Stimulated activated naive CD4-positive, alpha-beta T cell (primary cell): ENCODE measurements around the gene KCNH1.

Experiments
- DNase-seq, 6 experiments: peaks; one replicate each; lab custom pipeline; 2025; lab: John Stamatoyannopoulos, UW

KCNH1 gene

GRCh38 chr1:210878564-210878963, 255.4 kb downstream of the KCNH1 start:
- DNase-seq, result no peak

GRCh38 chr1:210876275-210876674, 257.7 kb downstream of the KCNH1 start:
- no peak for DNase-seq

- no peak for DNase-seq
Measured at GRCh38 chr1:210866532-210866931, 267.4 kb downstream of the KCNH1 start.

GRCh38 chr1:210857705-210858104, 276.2 kb downstream of the KCNH1 start:
- DNase-seq, result no peak

GRCh38 chr1:210857146-210857663, 276.7 kb downstream of the KCNH1 start:
- no peak for DNase-seq

GRCh38 chr1:210855440-210855839, 278.5 kb downstream of the KCNH1 start:
- no peak for DNase-seq

GRCh38 chr1:210853276-210853675, 280.7 kb downstream of the KCNH1 start:
- no peak for DNase-seq

- DNase-seq, result no peak
Measured at GRCh38 chr1:210850556-210850955, 283.4 kb downstream of the KCNH1 start.

- DNase-seq, result no peak
Measured at GRCh38 chr1:210848474-210848873, 285.5 kb downstream of the KCNH1 start.

- no peak for DNase-seq
Measured at GRCh38 chr1:210841926-210842625, 291.9 kb downstream of the KCNH1 start.

GRCh38 chr1:210830034-210831028, 303.6 kb downstream of the KCNH1 start:
- no peak for DNase-seq

GRCh38 chr1:210828996-210829596, 304.9 kb downstream of the KCNH1 start:
- no peak for DNase-seq

- DNase-seq, result no peak
Measured at GRCh38 chr1:210827481-210827880, 306.5 kb downstream of the KCNH1 start.

- no peak for DNase-seq
Measured at GRCh38 chr1:210826686-210827085, 307.3 kb downstream of the KCNH1 start.

- DNase-seq, result no peak
Measured at GRCh38 chr1:210822932-210823331, 311.0 kb downstream of the KCNH1 start.

GRCh38 chr1:210822241-210822640, 311.7 kb downstream of the KCNH1 start:
- DNase-seq, result no peak

- no peak for DNase-seq
Measured at GRCh38 chr1:210821615-210822014, 312.3 kb downstream of the KCNH1 start.

GRCh38 chr1:210819266-210819665, 314.7 kb downstream of the KCNH1 start:
- no peak for DNase-seq

GRCh38 chr1:210817385-210818275, 316.3 kb downstream of the KCNH1 start:
- DNase-seq, result no peak

GRCh38 chr1:210815641-210816550, 318.1 kb downstream of the KCNH1 start:
- no peak for DNase-seq
